Measurements from ENCODE around the gene SORBS2. TPM values are rescaled to one million over a fixed set of nuclear protein-coding genes. Genes with fewer than 3 reads are reported as not detected.

SORBS2 gene
- total and polyA plus RNA-seq, 2 of the 8 experiments (the other 6 are each of a cell fraction or from before 2014, with no cell fraction given), result 73.0 to 87.1 TPM

DNA sequence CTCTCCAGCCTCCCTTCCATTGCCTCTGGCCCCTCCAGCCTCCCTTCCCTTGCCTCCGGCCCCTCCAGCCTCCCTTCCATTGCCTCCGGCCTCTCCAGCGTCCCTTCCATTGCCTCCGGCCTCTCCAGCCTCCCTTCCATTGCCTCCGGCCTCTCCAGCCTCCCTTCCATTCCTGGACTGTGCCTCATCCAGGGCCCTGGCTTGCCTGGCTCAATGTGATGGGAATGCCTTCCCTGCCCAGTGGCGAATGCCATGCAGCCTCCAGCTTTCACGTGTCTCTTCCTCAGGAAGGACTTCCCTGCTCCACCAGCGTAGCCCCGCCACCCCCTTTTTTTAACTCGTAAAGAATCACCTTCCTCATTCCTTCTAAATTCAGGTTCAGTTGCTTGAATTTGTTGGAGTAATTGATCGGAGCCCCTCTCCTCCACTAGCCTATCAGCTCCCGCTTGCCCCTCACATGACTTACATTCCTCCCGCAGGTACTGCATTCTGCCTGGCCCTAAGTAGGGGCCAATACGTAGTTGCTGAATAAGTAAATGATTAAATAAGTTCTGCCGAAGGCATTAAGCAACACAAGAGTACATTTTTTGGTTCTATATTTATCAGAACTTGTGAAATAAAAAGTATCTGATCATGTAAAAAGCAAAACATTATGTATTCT is 30.3 kb downstream of the SORBS2 start:
- Histone ChIP-seq H2BK20ac (ENCODE audit: low read length) (peak overlapping the region; percentile 51; the same call in 1 of the 2 replicates), H2AFZ (ENCODE audit: low read length) (no peak overlapping the region), H3K27ac (ENCODE audit: low read depth, low read length) (no peak overlapping the region), H4K20me1 (replicated peaks in 1 of 2; ENCODE audit: control insufficient read depth in 1 of 2, insufficient read depth in 2 of 2, low read length in 2 of 2) (no peaks in the 10 kb centered on the region), H4K91ac (replicated peaks; ENCODE audit: insufficient read length, low read length) (no peak overlapping the region), H2BK15ac (ENCODE audit: low read length) (no peak overlapping the region), H3K14ac (ENCODE audit: insufficient read length) (no peak overlapping the region), H2BK12ac (ENCODE audit: low read depth, low read length) (no peak overlapping the region), H3K4ac (replicated peaks; ENCODE audit: insufficient read length, low read depth, low read length) (no peak overlapping the region), H3K23ac (ENCODE audit: insufficient read length) (no peak overlapping the region), H3K23me2 (ENCODE audit: low read depth, low read length) (no peaks in the 10 kb centered on the region), H2BK120ac (replicated peaks; ENCODE audit: low read depth, low read length) (no peak overlapping the region), H4K5ac (ENCODE audit: insufficient read length, low read depth, low read length) (no peak overlapping the region), H3K18ac (ENCODE audit: extremely low read depth, low read length) (no peak overlapping the region), H2BK5ac (ENCODE audit: low read depth, low read length) (no peak overlapping the region), H3K9ac (replicated peaks in 1 of 4; ENCODE audit: extremely low read depth in 1 of 4, low read depth in 3 of 4, low read length in 3 of 4) (no peak overlapping the region), H3K27me3 (replicated peaks in 1 of 4; ENCODE audit: control insufficient read depth in 3 of 4, extremely low read depth in 1 of 4, insufficient read depth in 3 of 4, low read length in 3 of 4) (no peaks in the 10 kb centered on the region), H3K4me1 (replicated peaks in 1 of 4; ENCODE audit: control insufficient read depth in 3 of 4, insufficient read depth in 4 of 4, low read length in 3 of 4) (peaks cover 0 to 8% (median 5%) of the 10 kb centered on the region in 4 experiments; a peak in 2 of 7 replicates), H3K79me1 (ENCODE audit: low read depth, low read length) (no peaks in the 10 kb centered on the region), H3K4me2 (ENCODE audit: insufficient read depth in 1 of 2, low read depth in 2 of 2, low read length in 2 of 2) (no peak overlapping the region), H3K79me2 (ENCODE audit: control insufficient read depth in 1 of 2, insufficient read depth in 2 of 2, low read length in 2 of 2) (no peaks in the 10 kb centered on the region), H3K36me3 (ENCODE audit: control insufficient read depth in 2 of 4, insufficient read depth in 4 of 4, low read length in 3 of 4) (no peaks in the 10 kb centered on the region), H3K4me3 (ENCODE audit: extremely low read depth in 1 of 4, insufficient read depth in 2 of 4, low read depth in 3 of 4, low read length in 4 of 4) (no peak overlapping the region), H4K8ac (ENCODE audit: extremely low read depth, insufficient read depth, low read length) (0 out of 2 replicates have a peak overlapping the region, but pooled peaks have one; percentile 11), H2AK5ac (ENCODE audit: low read depth, low read length) (no peak overlapping the region), H3K9me3 (ENCODE audit: insufficient read depth in 2 of 2, low read depth in 1 of 2, low read length in 1 of 2) (no peaks in the 10 kb centered on the region), H3K56ac (replicated peaks; ENCODE audit: insufficient read length, low read depth, low read length) (no peak overlapping the region)
- WGBS, 2 experiments (ENCODE audit: extremely low coverage in 1 of 2, insufficient coverage in 1 of 2, insufficient read length in 1 of 2, insufficient replicate concordance in 2 of 2, low coverage in 1 of 2, low lambda C conversion rate in 2 of 2, missing lambda C conversion rate in 1 of 2), result 89% methylated on average over 12 of the region's 15 CpGs; no CpG with 5 or more reads in 1 of the 2 experiments
- no peak for DNase-seq (ENCODE audit: low read depth in 1 of 2, low spot score in 2 of 2)
- FAIRE-seq, result no peak
- TF ChIP-seq TAF1 (IDR thresholded peaks at IDR 0.05; ENCODE audit: low read depth, low read length), result no peak
- TF ChIP-seq MAFK (IDR thresholded peaks at IDR 0.05; ENCODE audit: low read depth, low read length), result no peak
- TF ChIP-seq, protein P1, sequence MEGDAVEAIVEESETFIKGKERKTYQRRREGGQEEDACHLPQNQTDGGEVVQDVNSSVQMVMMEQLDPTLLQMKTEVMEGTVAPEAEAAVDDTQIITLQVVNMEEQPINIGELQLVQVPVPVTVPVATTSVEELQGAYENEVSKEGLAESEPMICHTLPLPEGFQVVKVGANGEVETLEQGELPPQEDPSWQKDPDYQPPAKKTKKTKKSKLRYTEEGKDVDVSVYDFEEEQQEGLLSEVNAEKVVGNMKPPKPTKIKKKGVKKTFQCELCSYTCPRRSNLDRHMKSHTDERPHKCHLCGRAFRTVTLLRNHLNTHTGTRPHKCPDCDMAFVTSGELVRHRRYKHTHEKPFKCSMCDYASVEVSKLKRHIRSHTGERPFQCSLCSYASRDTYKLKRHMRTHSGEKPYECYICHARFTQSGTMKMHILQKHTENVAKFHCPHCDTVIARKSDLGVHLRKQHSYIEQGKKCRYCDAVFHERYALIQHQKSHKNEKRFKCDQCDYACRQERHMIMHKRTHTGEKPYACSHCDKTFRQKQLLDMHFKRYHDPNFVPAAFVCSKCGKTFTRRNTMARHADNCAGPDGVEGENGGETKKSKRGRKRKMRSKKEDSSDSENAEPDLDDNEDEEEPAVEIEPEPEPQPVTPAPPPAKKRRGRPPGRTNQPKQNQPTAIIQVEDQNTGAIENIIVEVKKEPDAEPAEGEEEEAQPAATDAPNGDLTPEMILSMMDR (IDR thresholded peaks at IDR 0.05; ENCODE audit: control extremely low read depth in 1 of 3, insufficient read depth in 1 of 3, low read depth in 1 of 3, low read length in 3 of 3), result no peak
- TF ChIP-seq POLR2A (IDR thresholded peaks at IDR 0.05; ENCODE audit: control extremely low read depth in 1 of 2, low read depth in 2 of 2, low read length in 2 of 2), result no peak
- TF ChIP-seq BCL11A (IDR thresholded peaks at IDR 0.05; ENCODE audit: low read depth in 2 of 2, low read length in 2 of 2), result no peak
- no peak for TF ChIP-seq SP1 (IDR thresholded peaks at IDR 0.05; ENCODE audit: low read depth, low read length)
- no peak for TF ChIP-seq SRF (IDR thresholded peaks at IDR 0.05; ENCODE audit: low read depth, low read length)
- TF ChIP-seq SP4 (IDR thresholded peaks at IDR 0.05; ENCODE audit: low read length), result no peak
- no peak for TF ChIP-seq RFX5 (IDR thresholded peaks at IDR 0.05; ENCODE audit: borderline replicate concordance, low read depth, low read length)
- no peak for TF ChIP-seq SIX5 (IDR thresholded peaks at IDR 0.05; ENCODE audit: low read depth, low read length)
- TF ChIP-seq SIRT6 (IDR thresholded peaks at IDR 0.05; ENCODE audit: low read length), result no peak
- POLR2A ChIA-PET (ENCODE audit: partially characterized antibody), result no interaction called here
- CTCF ChIA-PET (ENCODE audit: partially characterized antibody), result no interaction called here
